CD4-positive, alpha-beta T cell (primary cell): ENCODE data around the gene COX6A1. TPM values are rescaled to one million over a fixed set of nuclear protein-coding genes. Genes with fewer than 3 reads are reported as not detected.

Experiments used
- ATAC-seq: fragments of 200-7000 bp; cut with Tn5 transposase; one replicate; pipeline ENCODE4 v1.10.0; 2022; ENCODE audit warnings: mild to moderate bottlenecking; ENCODE audit not compliant: poor library complexity
- CTCF ChIA-PET: fragments of 350-600 bp; sonication (Branson Sonifier 250); formaldehyde crosslinking; loops from one replicate; lab custom pipeline; 2021; ENCODE audit warnings: antibody characterized with exemption, inconsistent platforms; lab: Charles Lee
- POLR2A ChIA-PET: fragments of 350-600 bp; sonication (Branson Sonifier 250); formaldehyde crosslinking; loops from one replicate; lab custom pipeline; 2021; ENCODE audit warnings: antibody characterized with exemption, inconsistent platforms; lab: Charles Lee
- DNase-seq, 14 experiments: peaks; one replicate each; pipeline ENCODE4 v3.0.0-alpha.2; 2013 to 2020; ENCODE audit warnings: mixed read lengths in 2 of 14
- H3K27ac ChIP-seq, 2 donors: one replicate each; pipeline versions ENCODE4 v1.5.1 to v1.7.0; 2013; ENCODE audit warnings: low read length in 2 of 2, low read depth in 1 of 2, mild to moderate bottlenecking in 1 of 2
- H3K27me3 ChIP-seq, 2 experiments: 1 replicate in 1 of 2; 2 replicates in 1 of 2; pipeline versions ENCODE4 v1.6.1 to v1.7.0; 2013; ENCODE audit warnings: low read length in 2 of 2, control low read depth in 1 of 2, mild to moderate bottlenecking in 1 of 2, moderate library complexity in 1 of 2; ENCODE audit not compliant: insufficient read depth in 2 of 2, control insufficient read depth in 1 of 2
- H3K36me3 ChIP-seq: one replicate; pipeline ENCODE4 v1.6.1; 2013; ENCODE audit warnings: low read length, control low read depth; ENCODE audit not compliant: insufficient read depth
- H3K4me1 ChIP-seq: one replicate; pipeline ENCODE4 v1.6.1; 2013; ENCODE audit warnings: low read length, control low read depth; ENCODE audit not compliant: insufficient read depth
- H3K4me3 ChIP-seq: one replicate; pipeline ENCODE4 v1.5.1; 2013; ENCODE audit warnings: mild to moderate bottlenecking, low read length, moderate library complexity
- H3K9me3 ChIP-seq, 2 experiments: 1 replicate in 1 of 2; 2 replicates in 1 of 2; pipeline versions ENCODE4 v1.6.1 to v1.7.0; 2013; ENCODE audit warnings: low read length in 2 of 2, mild to moderate bottlenecking in 2 of 2, control low read depth in 1 of 2, moderate library complexity in 1 of 2; ENCODE audit not compliant: control insufficient read depth in 1 of 2, insufficient read depth in 1 of 2
- H3K27ac Mint-ChIP-seq: one replicate; pipeline ENCODE4 v1.8.0; 2020; ENCODE audit warnings: mixed read lengths
- H3K27me3 Mint-ChIP-seq: one replicate; pipeline ENCODE4 v1.8.0; 2021; ENCODE audit warnings: mixed read lengths
- H3K36me3 Mint-ChIP-seq: one replicate; pipeline ENCODE4 v1.8.0; 2021; ENCODE audit warnings: low read depth, mixed read lengths
- H3K4me1 Mint-ChIP-seq: one replicate; pipeline ENCODE4 v1.8.0; 2021; ENCODE audit warnings: low read depth, mixed read lengths
- H3K4me3 Mint-ChIP-seq: one replicate; pipeline ENCODE4 v1.8.0; 2020; ENCODE audit warnings: mild to moderate bottlenecking, mixed read lengths
- H3K9me3 Mint-ChIP-seq: one replicate; pipeline ENCODE4 v1.8.0; 2020; ENCODE audit warnings: mixed read lengths
- intact Hi-C, 2 experiments: fragments of 100-400 bp; cut with DNase I in 1 of 2; cut with micrococcal nuclease in 1 of 2; formaldehyde crosslinking; loops; one replicate each; pipeline versions ENCODE4 v1.15.1 to v1.9.0; 2023 to 2025; cut with DNase I, micrococcal nuclease
- total RNA-seq, 174 experiments: library from RNA in 2 of 174; stranded (reverse) in 2 of 174; gene quantifications; one replicate each; pipeline ENCODE4 v1.2.3 and lab custom pipeline; 2021 to 2026
- TF ChIP-seq, protein P1 (sequence below): fragments of 200-600 bp; IDR thresholded peaks from one replicate; pipeline ENCODE4 v1.8.0; 2022; ENCODE audit warnings: antibody characterized with exemption, mild to moderate bottlenecking

Gene COX6A1
- total RNA-seq, 2 experiments from 2014 or later, result 112 to 116 TPM

DNA sequence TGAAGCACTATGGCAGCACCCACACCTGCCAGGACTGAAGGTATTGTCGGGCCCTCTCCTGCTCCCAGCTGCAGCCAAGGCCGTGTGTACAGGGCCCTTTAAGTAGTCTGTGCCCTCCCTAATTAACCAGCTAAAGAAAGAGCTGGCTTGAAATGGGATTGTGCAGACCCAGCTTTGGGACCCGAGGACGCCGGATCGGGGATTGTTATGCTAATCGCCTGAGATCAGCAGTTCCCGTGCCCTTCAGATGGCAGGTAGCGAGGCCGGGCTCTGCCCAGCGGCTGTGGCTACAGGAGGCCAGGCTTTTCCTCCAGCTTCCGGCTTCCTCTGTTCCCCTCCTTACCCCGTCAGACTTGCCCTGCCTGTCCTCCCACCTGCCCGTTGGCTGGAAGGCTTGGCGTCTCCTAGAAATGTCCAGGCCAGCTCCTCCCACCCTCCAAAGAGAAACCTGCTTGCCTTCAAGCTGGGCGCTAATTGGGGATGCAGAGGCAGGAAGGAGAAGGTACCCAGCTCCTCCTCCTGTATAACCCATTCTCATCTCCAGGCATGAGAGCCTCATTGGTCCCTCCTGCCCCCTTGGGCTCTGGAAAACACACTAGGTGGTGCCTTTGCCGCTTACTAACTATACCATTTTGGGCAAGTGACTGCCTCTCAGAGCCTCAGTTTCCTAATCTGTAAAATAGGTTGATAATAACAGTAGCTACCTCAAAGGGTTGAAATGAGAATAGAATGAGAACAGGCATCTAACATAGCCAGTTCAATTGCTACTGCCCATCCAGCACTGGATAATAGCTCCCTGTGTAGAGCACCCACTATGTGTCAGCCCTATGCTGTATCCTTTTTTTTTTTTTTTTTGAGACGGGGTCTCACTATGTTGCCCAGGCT, 43.2 kb upstream of the COX6A1 start:
- no peak overlapping the region for H3K27ac Mint-ChIP-seq
- TF ChIP-seq, protein P1, sequence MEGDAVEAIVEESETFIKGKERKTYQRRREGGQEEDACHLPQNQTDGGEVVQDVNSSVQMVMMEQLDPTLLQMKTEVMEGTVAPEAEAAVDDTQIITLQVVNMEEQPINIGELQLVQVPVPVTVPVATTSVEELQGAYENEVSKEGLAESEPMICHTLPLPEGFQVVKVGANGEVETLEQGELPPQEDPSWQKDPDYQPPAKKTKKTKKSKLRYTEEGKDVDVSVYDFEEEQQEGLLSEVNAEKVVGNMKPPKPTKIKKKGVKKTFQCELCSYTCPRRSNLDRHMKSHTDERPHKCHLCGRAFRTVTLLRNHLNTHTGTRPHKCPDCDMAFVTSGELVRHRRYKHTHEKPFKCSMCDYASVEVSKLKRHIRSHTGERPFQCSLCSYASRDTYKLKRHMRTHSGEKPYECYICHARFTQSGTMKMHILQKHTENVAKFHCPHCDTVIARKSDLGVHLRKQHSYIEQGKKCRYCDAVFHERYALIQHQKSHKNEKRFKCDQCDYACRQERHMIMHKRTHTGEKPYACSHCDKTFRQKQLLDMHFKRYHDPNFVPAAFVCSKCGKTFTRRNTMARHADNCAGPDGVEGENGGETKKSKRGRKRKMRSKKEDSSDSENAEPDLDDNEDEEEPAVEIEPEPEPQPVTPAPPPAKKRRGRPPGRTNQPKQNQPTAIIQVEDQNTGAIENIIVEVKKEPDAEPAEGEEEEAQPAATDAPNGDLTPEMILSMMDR, result no peak
- peaks cover 0 to 10% of the 10 kb centered on the region in 2 experiments for H3K27me3 ChIP-seq
- no peak overlapping the region for H3K4me3 Mint-ChIP-seq
- no peaks in the 10 kb centered on the region for H3K36me3 ChIP-seq
- peaks cover 43% of the 10 kb centered on the region for H3K27me3 Mint-ChIP-seq
- ChIA-PET POLR2A (no interaction called here), CTCF (no interaction called here)
- no peak overlapping the region for H3K27ac ChIP-seq
- no peaks in the 10 kb centered on the region for H3K9me3 ChIP-seq
- ATAC-seq (no peak), DNase-seq (no peak)
- H3K4me1 ChIP-seq, result no peaks in the 10 kb centered on the region
- no peaks in the 10 kb centered on the region for H3K4me1 Mint-ChIP-seq
- H3K36me3 Mint-ChIP-seq, result no peaks in the 10 kb centered on the region
- intact Hi-C loops, result no loop called here
- H3K4me3 ChIP-seq, result no peak overlapping the region
- H3K9me3 Mint-ChIP-seq, result no peaks in the 10 kb centered on the region

DNA sequence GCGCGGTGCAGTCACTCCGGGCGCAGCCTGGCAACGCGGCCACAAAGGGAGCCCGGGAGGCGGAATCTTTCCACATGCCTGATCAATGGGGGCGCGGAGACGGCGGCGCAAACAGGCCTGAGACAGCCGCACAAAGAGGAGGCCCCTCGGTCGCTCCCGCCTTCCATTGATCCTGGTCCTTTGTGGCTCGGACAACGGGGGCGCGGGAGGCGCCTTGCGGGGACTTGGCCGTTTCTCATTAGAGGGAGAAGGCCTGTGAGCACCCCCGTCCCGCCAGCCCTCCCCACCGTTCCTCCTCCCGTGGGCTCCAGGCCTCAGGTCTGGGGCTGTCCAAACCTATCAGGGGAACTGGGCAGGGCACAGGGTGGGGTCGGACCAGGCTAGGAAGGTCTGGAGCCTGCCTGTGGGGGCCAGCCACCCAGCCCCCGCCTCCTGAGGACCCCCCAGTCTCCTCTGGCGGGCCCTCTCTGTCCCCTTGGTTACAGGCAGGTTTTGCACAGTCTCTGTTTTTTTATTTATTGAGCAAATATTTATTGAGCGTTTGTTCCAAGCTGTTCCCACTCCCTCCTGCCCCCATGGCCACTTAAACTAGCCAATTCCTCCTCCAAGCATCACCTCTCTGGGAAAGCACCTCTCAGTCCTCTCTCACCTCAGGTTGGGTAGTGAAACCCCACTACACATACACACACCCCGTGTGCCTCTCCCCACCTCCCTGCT, 39.9 kb upstream of the COX6A1 start:
- POLR2A ChIA-PET, result no interaction called here
- Histone ChIP-seq H3K9me3 (peaks cover 0 to 4% of the 10 kb centered on the region in 2 experiments), H3K4me1 (no peaks in the 10 kb centered on the region), H3K4me3 (no peak overlapping the region), H3K27me3 (peaks cover 0 to 14% of the 10 kb centered on the region in 2 experiments), H3K27ac (no peak overlapping the region), H3K36me3 (no peaks in the 10 kb centered on the region)
- ATAC-seq (no peak), DNase-seq (no peak)
- H3K27ac Mint-ChIP-seq, result no peak overlapping the region
- H3K4me3 Mint-ChIP-seq, result no peak overlapping the region
- intact Hi-C loops, result no loop called here
- CTCF ChIA-PET, result no interaction called here
- H3K36me3 Mint-ChIP-seq, result no peaks in the 10 kb centered on the region
- H3K9me3 Mint-ChIP-seq, result no peaks in the 10 kb centered on the region
- TF ChIP-seq, protein P1, result no peak
- H3K4me1 Mint-ChIP-seq, result no peaks in the 10 kb centered on the region
- H3K27me3 Mint-ChIP-seq, result peaks cover 40% of the 10 kb centered on the region

DNA sequence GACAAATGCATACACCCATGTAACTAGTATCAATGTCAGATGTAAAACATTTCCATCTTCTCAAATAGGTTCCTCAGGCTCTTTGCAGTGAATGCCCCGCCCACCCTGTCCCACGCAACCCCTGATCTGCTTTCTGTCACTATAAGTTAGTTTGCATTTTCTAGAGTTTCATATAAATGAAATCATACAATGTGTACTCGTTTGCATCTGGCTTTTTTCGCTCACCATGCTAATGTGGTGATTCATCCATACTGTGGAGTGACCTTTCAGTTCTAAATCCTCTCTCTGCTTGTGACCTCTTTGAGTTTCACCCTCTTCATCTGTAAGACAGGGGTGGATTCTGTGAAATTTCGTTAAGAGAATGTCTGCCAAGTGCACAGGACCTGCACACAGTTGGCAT, 38.4 kb upstream of the COX6A1 start:
- H3K9me3 ChIP-seq, result peaks cover 0 to 11% of the 10 kb centered on the region in 2 experiments
- DNase-seq (no peak), ATAC-seq (no peak)
- no peaks in the 10 kb centered on the region for H3K4me1 ChIP-seq
- ChIA-PET POLR2A (no interaction called here), CTCF (no interaction called here)
- Mint-ChIP-seq H3K36me3 (no peaks in the 10 kb centered on the region), H3K27ac (no peak overlapping the region), H3K9me3 (no peaks in the 10 kb centered on the region), H3K4me3 (no peak overlapping the region), H3K4me1 (no peaks in the 10 kb centered on the region), H3K27me3 (peaks cover 35% of the 10 kb centered on the region)
- intact Hi-C loops, result no loop called here
- H3K27ac ChIP-seq, result no peak overlapping the region
- peaks cover 0 to 10% of the 10 kb centered on the region in 2 experiments for H3K27me3 ChIP-seq
- H3K36me3 ChIP-seq, result no peaks in the 10 kb centered on the region
- no peak overlapping the region for H3K4me3 ChIP-seq
- TF ChIP-seq, protein P1, result no peak
